ENCODE measurements around the gene CRYBB2. TPM values are rescaled to one million over a fixed set of nuclear protein-coding genes. Genes with fewer than 3 reads are reported as not detected.

Gene CRYBB2
- total RNA-seq, 2 experiments from 2014 or later = not detected

- CTCF ChIA-PET = no interaction called here
- intact Hi-C loops (cut with micrococcal nuclease) = no loop called here
These were observed 27.0 kb upstream of the CRYBB2 start for GRCh38 chr22:25192406-25192805.

DNA sequence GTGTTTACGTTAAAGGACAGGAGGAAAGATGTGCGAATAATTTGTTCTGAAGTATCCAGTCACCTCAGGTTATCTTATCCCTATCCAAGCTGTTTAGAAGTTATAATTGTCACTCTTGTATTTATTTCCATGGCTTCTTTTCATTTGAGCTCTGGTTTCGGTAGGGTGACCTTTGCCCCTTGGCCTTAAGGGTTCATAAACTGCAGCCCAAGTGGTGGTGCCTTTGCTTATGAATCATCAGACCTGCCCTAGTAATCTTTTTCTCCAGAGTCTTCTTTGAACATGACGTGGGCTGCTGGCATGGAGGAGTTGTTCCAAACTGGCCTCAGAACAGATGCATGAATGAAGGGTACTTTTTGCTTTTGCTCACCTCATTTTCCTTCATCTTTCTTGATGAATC, 26.3 kb upstream of the CRYBB2 start:
- intact Hi-C loops (cut with micrococcal nuclease) = no loop called here
- DNase-seq (no peak), ATAC-seq (no peak)
- ChIA-PET POLR2A (interaction anchor here (0.5 kb wide), 1 partner anchor 23 kb away, joined by 3 read pairs; no protein-coding TSS in a partner anchor), CTCF (interaction anchor here (0.6 to 1.2 kb wide), 2 partner anchors 9 to 1168 kb away, joined by 3 to 6 read pairs; no protein-coding TSS in a partner anchor)
- Mint-ChIP-seq H3K36me3 (ENCODE audit: low read depth) (peaks cover 2% of the 10 kb centered on the region), H3K4me3 (no peak overlapping the region), H3K4me1 (ENCODE audit: low read depth) (no peaks in the 10 kb centered on the region), H3K27me3 (no peaks in the 10 kb centered on the region), H3K27ac (no peak overlapping the region), H3K9me3 (no peaks in the 10 kb centered on the region)
- TF ChIP-seq CTCF (IDR thresholded peaks at IDR 0.05) = no peak

More at GRCh38 chr22:25192406-25192805, 27.0 kb upstream of the CRYBB2 start:
- Mint-ChIP-seq H3K36me3 (ENCODE audit: low read depth) (peaks cover 2% of the 10 kb centered on the region), H3K27ac (no peak overlapping the region), H3K27me3 (no peaks in the 10 kb centered on the region), H3K4me1 (ENCODE audit: low read depth) (no peaks in the 10 kb centered on the region), H3K9me3 (no peaks in the 10 kb centered on the region), H3K4me3 (no peak overlapping the region)
- POLR2A ChIA-PET = no interaction called here
- TF ChIP-seq CTCF (IDR thresholded peaks at IDR 0.05) = no peak
- DNase-seq (no peak), ATAC-seq (no peak)

GRCh38 chr22:25193548-25193947, 25.9 kb upstream of the CRYBB2 start:
- TF ChIP-seq CTCF (IDR thresholded peaks at IDR 0.05) = no peak
- ChIA-PET CTCF (interaction anchor here (0.6 to 1.2 kb wide), 2 partner anchors 9 to 1167 kb away, joined by 3 to 6 read pairs; no protein-coding TSS in a partner anchor), POLR2A (interaction anchor here (0.5 kb wide), 1 partner anchor 23 kb away, joined by 3 read pairs; no protein-coding TSS in a partner anchor)
- H3K9me3 Mint-ChIP-seq = no peaks in the 10 kb centered on the region
- H3K4me1 Mint-ChIP-seq (ENCODE audit: low read depth) = no peaks in the 10 kb centered on the region
- intact Hi-C loops (cut with micrococcal nuclease) = no loop called here
- H3K4me3 Mint-ChIP-seq = no peak overlapping the region
- peaks cover 2% of the 10 kb centered on the region for H3K36me3 Mint-ChIP-seq (ENCODE audit: low read depth)
- DNase-seq = no peak
- no peak overlapping the region for H3K27ac Mint-ChIP-seq
- ATAC-seq = no peak
- no peaks in the 10 kb centered on the region for H3K27me3 Mint-ChIP-seq

DNA sequence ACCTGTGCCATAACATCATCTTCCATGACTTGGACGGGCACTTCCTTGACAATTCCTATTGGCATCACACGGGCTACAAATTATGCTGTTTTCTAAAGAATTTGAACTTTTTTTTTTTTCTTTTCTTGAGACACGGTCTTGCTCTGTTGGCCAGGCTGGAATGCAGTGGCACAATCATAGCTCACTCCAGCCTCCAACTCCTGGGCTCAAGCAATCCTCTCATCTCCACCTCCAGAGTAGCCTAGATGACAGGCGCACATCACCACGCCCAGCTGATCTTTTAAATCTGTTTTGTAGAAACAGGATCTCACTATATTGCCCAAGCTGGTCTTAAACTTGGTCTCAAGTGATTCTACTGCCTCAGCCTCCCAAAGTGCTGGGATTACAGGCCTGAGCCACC, 23.1 kb upstream of the CRYBB2 start:
- POLR2A ChIA-PET = no interaction called here
- no peaks in the 10 kb centered on the region for H3K4me1 Mint-ChIP-seq (ENCODE audit: low read depth)
- peaks cover 2% of the 10 kb centered on the region for H3K36me3 Mint-ChIP-seq (ENCODE audit: low read depth)
- CTCF ChIA-PET = interaction anchor here (0.8 kb wide), 1 partner anchor 12 kb away, joined by 3 read pairs; no protein-coding TSS in a partner anchor
- DNase-seq (no peak), ATAC-seq (no peak)
- no peaks in the 10 kb centered on the region for H3K27me3 Mint-ChIP-seq
- intact Hi-C loops (cut with micrococcal nuclease) = no loop called here
- H3K4me3 Mint-ChIP-seq = no peak overlapping the region
- H3K9me3 Mint-ChIP-seq = no peaks in the 10 kb centered on the region
- H3K27ac Mint-ChIP-seq = no peak overlapping the region
- TF ChIP-seq CTCF (IDR thresholded peaks at IDR 0.05) = no peak

DNA sequence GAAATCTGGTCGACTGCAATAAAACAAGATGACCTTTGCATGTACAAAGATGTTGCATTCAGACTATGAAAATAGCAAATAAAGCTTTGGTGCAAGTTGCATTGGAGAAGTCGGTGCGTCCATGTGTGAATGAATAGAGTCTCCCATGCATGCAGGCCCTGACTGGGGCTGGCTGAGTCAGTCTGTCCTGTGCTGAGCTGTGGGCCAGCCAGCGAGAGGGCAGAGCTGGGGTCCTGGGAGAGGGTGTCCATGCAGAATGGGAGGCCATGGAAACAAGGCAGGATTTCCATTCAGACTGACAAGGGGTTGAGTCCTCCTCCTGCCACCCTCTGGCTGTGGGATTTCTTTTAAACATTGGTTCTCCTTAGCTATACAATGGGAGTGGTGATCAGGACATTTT, 22.1 kb upstream of the CRYBB2 start:
- no peak overlapping the region for H3K27ac Mint-ChIP-seq
- CTCF ChIA-PET = interaction anchor here (1.1 kb wide), 1 partner anchor 12 kb away, joined by 3 read pairs; no protein-coding TSS in a partner anchor
- H3K4me1 Mint-ChIP-seq (ENCODE audit: low read depth) = no peaks in the 10 kb centered on the region
- ATAC-seq (no peak), DNase-seq (no peak)
- peaks cover 2% of the 10 kb centered on the region for H3K36me3 Mint-ChIP-seq (ENCODE audit: low read depth)
- intact Hi-C loops (cut with micrococcal nuclease) = no loop called here
- POLR2A ChIA-PET = no interaction called here
- no peak for TF ChIP-seq CTCF (IDR thresholded peaks at IDR 0.05)
- no peak overlapping the region for H3K4me3 Mint-ChIP-seq
- no peaks in the 10 kb centered on the region for H3K27me3 Mint-ChIP-seq
- no peaks in the 10 kb centered on the region for H3K9me3 Mint-ChIP-seq
